Activated CD4-positive, alpha-beta T cell treated with anti-CD3 and anti-CD28 coated beads, Interleukin-2, amount 10 ng/mL, durations not matched to agents 24 days and 14 days (primary cell): ENCODE results near the gene MYH2. TPM values are rescaled to one million over a fixed set of nuclear protein-coding genes. Genes with fewer than 3 reads are reported as not detected.

Experiments
- DNase-seq: peaks from one replicate; pipeline ENCODE4 v3.0.0; 2022
- H3K27ac Mint-ChIP-seq: one replicate; pipeline ENCODE4 v1.8.0; 2022; ENCODE audit warnings: mild to moderate bottlenecking, mixed read lengths
- H3K27me3 Mint-ChIP-seq: one replicate; pipeline ENCODE4 v1.8.0; 2022; ENCODE audit warnings: mixed read lengths
- H3K36me3 Mint-ChIP-seq: one replicate; pipeline ENCODE4 v1.8.0; 2022; ENCODE audit warnings: low read depth, mild to moderate bottlenecking, mixed read lengths
- H3K4me1 Mint-ChIP-seq: one replicate; pipeline ENCODE4 v1.8.0; 2021; ENCODE audit warnings: mixed read lengths
- H3K4me3 Mint-ChIP-seq: one replicate; pipeline ENCODE4 v1.8.0; 2022; ENCODE audit warnings: mild to moderate bottlenecking, moderate library complexity, mixed read lengths
- H3K9me3 Mint-ChIP-seq: one replicate; pipeline ENCODE4 v1.8.0; 2021; ENCODE audit warnings: mixed read lengths
- intact Hi-C: fragments of 100-400 bp; cut with micrococcal nuclease; formaldehyde crosslinking; loops from one replicate; pipeline ENCODE4 v1.15.1; 2023
- total RNA-seq: library from RNA; stranded (reverse); gene quantifications from 2 replicates; pipeline ENCODE4 v1.2.3, GENCODE V29; 2022

Gene MYH2
- total RNA-seq, 1 donor from 2014 or later = not detected

DNA sequence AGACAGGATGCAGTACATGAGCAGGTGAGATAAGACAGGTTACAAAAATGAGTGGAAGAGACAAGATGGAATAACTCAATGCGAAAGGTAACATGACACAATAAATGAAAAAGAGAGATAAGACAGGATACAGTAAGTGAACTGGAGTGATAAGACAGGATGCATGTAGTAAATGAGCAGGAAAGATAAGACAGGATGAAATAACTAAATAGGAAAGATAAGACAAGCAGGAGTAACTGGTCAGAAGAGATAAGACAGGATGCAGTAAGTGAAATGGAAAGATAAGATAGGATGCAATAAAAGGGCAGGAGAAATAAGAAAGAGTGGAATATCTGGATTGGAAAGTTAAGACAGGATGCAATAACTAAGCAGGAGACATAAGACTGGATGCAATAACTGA is 71.8 kb downstream of the MYH2 start:
- intact Hi-C loops = no loop called here
- Mint-ChIP-seq H3K27ac (no peak overlapping the region), H3K36me3 (no peaks in the 10 kb centered on the region), H3K9me3 (no peaks in the 10 kb centered on the region), H3K27me3 (no peaks in the 10 kb centered on the region), H3K4me3 (no peak overlapping the region), H3K4me1 (no peaks in the 10 kb centered on the region)
- DNase-seq = no peak

DNA sequence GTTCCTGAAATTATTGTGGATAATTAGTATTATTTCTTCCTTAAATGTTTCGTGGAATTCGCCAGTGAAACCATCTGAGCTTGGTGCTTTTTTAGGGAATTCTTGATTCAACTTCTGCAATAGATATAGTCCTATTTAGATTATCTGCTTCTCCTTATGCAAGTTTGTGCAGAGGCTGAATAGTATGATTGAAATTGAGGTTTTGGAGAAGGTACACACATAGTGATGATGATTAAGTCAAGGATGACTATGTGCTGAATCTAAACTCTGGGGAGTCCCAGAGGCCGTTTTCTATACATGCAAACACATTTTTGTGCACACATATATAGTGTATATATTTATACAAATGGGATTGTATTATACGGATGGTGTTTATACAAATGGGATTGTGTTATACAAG is 74.9 kb downstream of the MYH2 start:
- H3K36me3 Mint-ChIP-seq = no peaks in the 10 kb centered on the region
- H3K9me3 Mint-ChIP-seq = no peaks in the 10 kb centered on the region
- H3K4me3 Mint-ChIP-seq = no peak overlapping the region
- H3K27me3 Mint-ChIP-seq = no peaks in the 10 kb centered on the region
- no peak overlapping the region for H3K27ac Mint-ChIP-seq
- DNase-seq = no peak
- H3K4me1 Mint-ChIP-seq = no peaks in the 10 kb centered on the region
- intact Hi-C loops = no loop called here

DNA sequence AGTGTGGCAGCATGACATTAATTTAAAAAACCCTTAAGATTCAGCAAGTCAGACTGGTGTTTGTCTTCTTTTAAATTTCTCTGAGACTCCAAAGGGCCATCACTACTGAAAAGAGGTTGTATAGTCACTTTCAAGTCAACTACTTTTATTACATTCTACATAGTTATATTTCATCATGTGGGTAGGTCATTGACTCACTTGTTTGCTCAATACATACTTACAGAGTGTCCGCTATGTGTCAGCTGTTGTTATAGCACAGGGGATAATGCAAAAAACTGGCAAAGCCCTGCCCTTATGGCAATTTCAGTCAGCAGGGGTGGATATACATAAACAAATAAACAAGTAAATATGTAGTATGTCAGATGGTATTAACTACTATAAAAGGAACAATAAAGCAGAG is 77.6 kb downstream of the MYH2 start:
- H3K27me3 Mint-ChIP-seq = no peaks in the 10 kb centered on the region
- DNase-seq = no peak
- no peaks in the 10 kb centered on the region for H3K9me3 Mint-ChIP-seq
- no peak overlapping the region for H3K27ac Mint-ChIP-seq
- no peaks in the 10 kb centered on the region for H3K36me3 Mint-ChIP-seq
- intact Hi-C loops = no loop called here
- no peaks in the 10 kb centered on the region for H3K4me1 Mint-ChIP-seq
- no peak overlapping the region for H3K4me3 Mint-ChIP-seq

Other genes starting within 250 kb of the MYH2 start
- gene MYH13, start 176.7 kb downstream of the MYH2 start, total RNA-seq = not detected in 2 replicates
- gene MYH8, start 127.7 kb downstream of the MYH2 start, total RNA-seq = not detected in 2 replicates
- not detected in 2 replicates for gene MYH4, start 80.1 kb downstream of the MYH2 start, total RNA-seq
- not detected in 2 replicates for gene MYH1, start 31.1 kb downstream of the MYH2 start, total RNA-seq
- 7.0 and 8.1 TPM in 2 replicates for gene MYH3, start 107.7 kb upstream of the MYH2 start, total RNA-seq
- gene SCO1, start 147.9 kb upstream of the MYH2 start, total RNA-seq = 43.4 and 44.9 TPM in 2 replicates
- gene ADPRM, start 147.9 kb upstream of the MYH2 start, total RNA-seq = 10.0 and 11.9 TPM in 2 replicates
- gene TMEM220, start 180.4 kb upstream of the MYH2 start, total RNA-seq = 0.56 and 1.3 TPM in 2 replicates